KMS-11 (cell line): ENCODE results near the gene ZMIZ2.

ENCODE experiments used
- H2AFZ ChIP-seq: fragments of 200-600 bp; sonication (generic); 2 replicates; pipeline ENCODE4 v1.6.1; 2016; ENCODE audit warnings: antibody characterized with exemption, mixed run types, low read depth
- H3K27ac ChIP-seq: fragments of 200-600 bp; sonication (generic); 2 replicates; pipeline ENCODE4 v1.6.1; 2016; ENCODE audit warnings: mild to moderate bottlenecking, mixed run types
- H3K27me3 ChIP-seq: fragments of 200-600 bp; sonication (generic); 2 replicates; pipeline ENCODE4 v1.6.1; 2017; ENCODE audit warnings: mild to moderate bottlenecking, low read depth, mixed run types, moderate library complexity; ENCODE audit not compliant: insufficient read depth
- H3K36me3 ChIP-seq: fragments of 200-600 bp; sonication (generic); 2 replicates; pipeline ENCODE4 v1.6.1; 2017; ENCODE audit warnings: mild to moderate bottlenecking, mixed run types; ENCODE audit not compliant: insufficient read depth
- H3K4me1 ChIP-seq: fragments of 200-600 bp; sonication (generic); 2 replicates; pipeline ENCODE4 v1.6.1; 2016; ENCODE audit warnings: mild to moderate bottlenecking, low read depth, mixed run types; ENCODE audit not compliant: poor library complexity, severe bottlenecking
- H3K4me2 ChIP-seq: fragments of 200-600 bp; sonication (generic); 2 replicates; pipeline ENCODE4 v1.7.0; 2016; ENCODE audit warnings: mild to moderate bottlenecking, mixed run types
- H3K4me3 ChIP-seq: fragments of 200-600 bp; sonication (generic); IDR thresholded peaks from 2 replicates; pipeline ENCODE4 v1.6.1; 2017; ENCODE audit warnings: low read depth, low read length, mixed read lengths; ENCODE audit not compliant: insufficient read depth
- H3K79me2 ChIP-seq: fragments of 200-600 bp; sonication (generic); 2 replicates; pipeline ENCODE4 v1.6.1; 2016; ENCODE audit warnings: low read depth, mixed run types; ENCODE audit not compliant: insufficient read depth
- H3K9ac ChIP-seq: fragments of 200-600 bp; sonication (generic); 2 replicates; pipeline ENCODE4 v1.6.1; 2016; ENCODE audit warnings: mild to moderate bottlenecking, mixed run types
- H4K20me1 ChIP-seq: fragments of 200-600 bp; sonication (generic); 2 replicates; pipeline ENCODE4 v1.6.1; 2016; ENCODE audit warnings: mild to moderate bottlenecking, mixed run types; ENCODE audit not compliant: insufficient read depth
- TF ChIP-seq, protein P1 (sequence below): fragments of 200-600 bp; sonication (generic); conservative IDR thresholded peaks from 2 replicates; pipeline ENCODE4 v1.6.1; 2017; ENCODE audit warnings: low read depth, mild to moderate bottlenecking, antibody characterized with exemption, low read length, moderate library complexity, mixed read lengths

Gene ZMIZ2

GRCh38 chr7:44709945-44710596 is 38.6 kb upstream of the ZMIZ2 start:
- Histone ChIP-seq H3K4me3 (no peak overlapping the region), H3K4me2 (no peak overlapping the region), H3K4me1 (no peaks in the 10 kb centered on the region)

GRCh38 chr7:44711528-44711927 is 37.1 kb upstream of the ZMIZ2 start:
- H3K36me3 ChIP-seq, result no peaks in the 10 kb centered on the region
- H3K27me3 ChIP-seq, result no peaks in the 10 kb centered on the region
- no peak overlapping the region for H3K4me3 ChIP-seq
- H3K4me2 ChIP-seq, result no peak overlapping the region
- peaks cover 10% of the 10 kb centered on the region for H3K4me1 ChIP-seq
- no peak overlapping the region for H2AFZ ChIP-seq
- no peak overlapping the region for H3K27ac ChIP-seq
- TF ChIP-seq, protein P1, sequence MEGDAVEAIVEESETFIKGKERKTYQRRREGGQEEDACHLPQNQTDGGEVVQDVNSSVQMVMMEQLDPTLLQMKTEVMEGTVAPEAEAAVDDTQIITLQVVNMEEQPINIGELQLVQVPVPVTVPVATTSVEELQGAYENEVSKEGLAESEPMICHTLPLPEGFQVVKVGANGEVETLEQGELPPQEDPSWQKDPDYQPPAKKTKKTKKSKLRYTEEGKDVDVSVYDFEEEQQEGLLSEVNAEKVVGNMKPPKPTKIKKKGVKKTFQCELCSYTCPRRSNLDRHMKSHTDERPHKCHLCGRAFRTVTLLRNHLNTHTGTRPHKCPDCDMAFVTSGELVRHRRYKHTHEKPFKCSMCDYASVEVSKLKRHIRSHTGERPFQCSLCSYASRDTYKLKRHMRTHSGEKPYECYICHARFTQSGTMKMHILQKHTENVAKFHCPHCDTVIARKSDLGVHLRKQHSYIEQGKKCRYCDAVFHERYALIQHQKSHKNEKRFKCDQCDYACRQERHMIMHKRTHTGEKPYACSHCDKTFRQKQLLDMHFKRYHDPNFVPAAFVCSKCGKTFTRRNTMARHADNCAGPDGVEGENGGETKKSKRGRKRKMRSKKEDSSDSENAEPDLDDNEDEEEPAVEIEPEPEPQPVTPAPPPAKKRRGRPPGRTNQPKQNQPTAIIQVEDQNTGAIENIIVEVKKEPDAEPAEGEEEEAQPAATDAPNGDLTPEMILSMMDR, result no peak
- H4K20me1 ChIP-seq, result no peaks in the 10 kb centered on the region
- no peaks in the 10 kb centered on the region for H3K79me2 ChIP-seq
- H3K9ac ChIP-seq, result no peak overlapping the region

More at GRCh38 chr7:44709945-44710596, 38.6 kb upstream of the ZMIZ2 start:
- Histone ChIP-seq H2AFZ (no peak overlapping the region), H3K36me3 (no peaks in the 10 kb centered on the region), H4K20me1 (no peaks in the 10 kb centered on the region), H3K79me2 (no peaks in the 10 kb centered on the region), H3K9ac (no peak overlapping the region), H3K27me3 (no peaks in the 10 kb centered on the region), H3K27ac (no peak overlapping the region)
- TF ChIP-seq, protein P1, result no peak

- Histone ChIP-seq H3K27me3 (no peaks in the 10 kb centered on the region), H3K4me2 (no peak overlapping the region), H4K20me1 (no peaks in the 10 kb centered on the region), H3K27ac (no peak overlapping the region), H3K4me3 (no peak overlapping the region), H3K4me1 (peaks cover 13% of the 10 kb centered on the region), H3K36me3 (no peaks in the 10 kb centered on the region), H3K79me2 (no peaks in the 10 kb centered on the region), H2AFZ (no peak overlapping the region), H3K9ac (no peak overlapping the region)
- TF ChIP-seq, protein P1, result no peak
Measured at GRCh38 chr7:44712012-44712411, 36.6 kb upstream of the ZMIZ2 start.

DNA sequence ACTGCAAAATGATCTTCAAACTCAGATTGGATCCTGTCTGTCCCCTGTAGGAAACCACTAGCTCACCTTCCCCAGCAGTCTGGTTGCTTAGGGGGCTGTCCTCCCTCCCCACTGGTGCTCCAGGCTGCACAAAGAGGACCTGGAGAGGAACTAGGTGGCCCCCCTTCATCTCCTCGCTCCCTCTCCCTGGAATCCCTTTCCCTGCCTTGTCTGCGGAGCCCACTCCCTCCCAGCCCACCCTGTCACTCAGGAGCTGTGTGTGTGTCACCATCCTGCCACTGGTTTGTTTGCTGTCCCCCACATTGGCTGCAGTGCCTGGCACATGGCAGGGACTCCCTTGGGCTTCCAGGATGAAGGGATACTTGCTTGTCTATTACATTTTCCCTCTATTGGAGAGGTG is 35.5 kb upstream of the ZMIZ2 start:
- no peak overlapping the region for H3K27ac ChIP-seq
- no peaks in the 10 kb centered on the region for H3K79me2 ChIP-seq
- H3K4me2 ChIP-seq, result no peak overlapping the region
- H3K4me1 ChIP-seq, result peaks cover 13% of the 10 kb centered on the region
- no peaks in the 10 kb centered on the region for H4K20me1 ChIP-seq
- H3K36me3 ChIP-seq, result no peaks in the 10 kb centered on the region
- no peak overlapping the region for H3K4me3 ChIP-seq
- TF ChIP-seq, protein P1, result no peak
- H3K27me3 ChIP-seq, result no peaks in the 10 kb centered on the region
- H3K9ac ChIP-seq, result no peak overlapping the region
- no peak overlapping the region for H2AFZ ChIP-seq
